CD4-positive, alpha-beta T cell treated with Interleukin-17A for 4 hours (primary cell): ENCODE results near the gene CDC42BPA.

Experiments
- DNase-seq: peaks from one replicate; pipeline ENCODE4 v3.0.0-alpha.2; 2020; ENCODE audit warnings: mixed read lengths

CDC42BPA gene

GRCh38 chr1:226977643-226978431 lies 340.5 kb downstream of the CDC42BPA start:
- no peak for DNase-seq

- no peak for DNase-seq
Measured at GRCh38 chr1:226976978-226977642, 341.2 kb downstream of the CDC42BPA start.

GRCh38 chr1:226976276-226976977 lies 341.9 kb downstream of the CDC42BPA start:
- no peak for DNase-seq

GRCh38 chr1:226975259-226976250 lies 342.7 kb downstream of the CDC42BPA start:
- DNase-seq = no peak

- no peak for DNase-seq
Measured at GRCh38 chr1:226974544-226975258, 343.6 kb downstream of the CDC42BPA start.

GRCh38 chr1:226973898-226974543 lies 344.3 kb downstream of the CDC42BPA start:
- no peak for DNase-seq

- no peak for DNase-seq
Measured at GRCh38 chr1:226973371-226973897, 344.9 kb downstream of the CDC42BPA start.

GRCh38 chr1:226972931-226973330 lies 345.4 kb downstream of the CDC42BPA start:
- DNase-seq = no peak

GRCh38 chr1:226971765-226972164 lies 346.5 kb downstream of the CDC42BPA start:
- no peak for DNase-seq

GRCh38 chr1:226967665-226968064 lies 350.6 kb downstream of the CDC42BPA start:
- DNase-seq = no peak

GRCh38 chr1:226966683-226967082 lies 351.6 kb downstream of the CDC42BPA start:
- no peak for DNase-seq

GRCh38 chr1:226965581-226966440 lies 352.5 kb downstream of the CDC42BPA start:
- DNase-seq = no peak

GRCh38 chr1:226964611-226965486 lies 353.4 kb downstream of the CDC42BPA start:
- DNase-seq = no peak

- no peak for DNase-seq
Measured at GRCh38 chr1:226964068-226964425, 354.2 kb downstream of the CDC42BPA start.

GRCh38 chr1:226962421-226963391 lies 355.6 kb downstream of the CDC42BPA start:
- DNase-seq = no peak

- no peak for DNase-seq
Measured at GRCh38 chr1:226960944-226961765, 357.1 kb downstream of the CDC42BPA start.

- no peak for DNase-seq
Measured at GRCh38 chr1:226960256-226960655, 358.0 kb downstream of the CDC42BPA start.
